Measurements from ENCODE around the gene TBC1D3G.
"Not testable (repeated sequence)": the region's sequence is repeated elsewhere in the genome, so short reads cannot be mapped to it uniquely, and the experiment has no call there.

GRCh38 chr17:36362496-36362895 is 38.8 kb downstream of the TBC1D3G start:
- not testable (repeated sequence) for TF ChIP-seq CTCF (IDR thresholded peaks at IDR 0.05; ENCODE audit: poor library complexity, severe bottlenecking); EZH2 (IDR thresholded peaks at IDR 0.05; ENCODE audit: borderline replicate concordance, insufficient read depth, low read length, poor library complexity, severe bottlenecking); EP300 (conservative IDR thresholded peaks at IDR 0.05; ENCODE audit: poor library complexity, severe bottlenecking); SMC3 (conservative IDR thresholded peaks at IDR 0.05; ENCODE audit: poor library complexity)
